Head of caudate nucleus (tissue), 42 donors: ENCODE data around the gene TDRD12.
"Not testable (repeated sequence)": the region's sequence is repeated elsewhere in the genome, so short reads cannot be mapped to it uniquely, and the experiment has no call there.

Experiments
- DNase-seq, 42 donors: peaks; one replicate each; pipeline versions ENCODE4 v3.0.0 to v3.0.0-alpha.2; 2020 to 2021; ENCODE audit warnings: mixed read lengths in 7 of 42
- intact Hi-C: fragments of 100-400 bp; cut with DNase I; formaldehyde crosslinking; loops from one replicate; pipeline ENCODE4 v1.15.0; 2022

TDRD12 gene

DNA sequence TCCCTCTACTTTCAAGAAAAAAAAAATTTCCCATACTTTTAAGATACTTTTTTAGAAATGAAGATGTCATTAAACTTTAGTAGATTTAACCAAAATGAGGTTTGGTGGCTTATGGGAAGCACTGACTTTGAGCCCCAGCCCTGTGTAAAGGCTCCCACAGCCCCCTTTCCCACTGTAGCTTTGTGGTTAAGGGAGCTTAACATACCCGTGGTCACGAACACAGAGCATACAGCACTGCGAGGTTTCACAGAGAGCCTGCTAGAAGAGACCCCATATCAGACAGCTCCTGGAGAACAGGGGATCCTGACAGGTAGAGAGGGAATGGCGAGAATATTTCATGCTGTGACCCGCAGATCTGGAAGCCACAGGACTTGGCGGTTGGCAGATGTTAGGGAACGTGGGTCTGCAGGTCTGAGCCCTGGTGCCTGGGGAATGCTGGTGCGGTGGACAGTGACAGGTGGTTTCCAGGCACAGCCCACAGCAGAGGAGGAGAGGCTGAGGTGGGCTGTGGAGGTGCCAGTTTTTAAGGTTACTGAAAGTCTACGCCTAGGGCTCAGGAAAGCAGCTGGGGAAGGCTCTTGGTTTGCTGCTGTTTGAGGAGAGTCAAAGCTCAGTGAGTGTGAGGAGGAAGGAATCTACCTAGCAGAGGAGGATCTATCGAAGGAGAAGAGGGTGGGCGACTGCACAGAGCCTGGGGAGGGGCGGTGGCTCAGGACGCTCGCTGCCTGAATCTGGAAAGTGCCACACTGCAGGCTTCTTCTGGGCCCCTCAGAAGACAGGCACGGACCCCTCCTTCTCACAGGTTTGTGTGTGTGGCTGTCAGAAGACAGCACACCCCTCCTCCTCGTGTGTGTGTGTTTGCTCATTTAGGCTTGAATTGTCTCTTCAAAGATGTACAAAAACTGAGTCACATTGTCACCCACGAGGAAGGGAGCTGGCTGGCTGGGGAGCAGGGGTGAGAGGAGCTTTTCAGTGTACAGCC, 100.1 kb downstream of the TDRD12 start:
- intact Hi-C loops, result no loop called here
- peak in 41 of 42 donors; percentile 4 to 83 (median 46) for DNase-seq

DNA sequence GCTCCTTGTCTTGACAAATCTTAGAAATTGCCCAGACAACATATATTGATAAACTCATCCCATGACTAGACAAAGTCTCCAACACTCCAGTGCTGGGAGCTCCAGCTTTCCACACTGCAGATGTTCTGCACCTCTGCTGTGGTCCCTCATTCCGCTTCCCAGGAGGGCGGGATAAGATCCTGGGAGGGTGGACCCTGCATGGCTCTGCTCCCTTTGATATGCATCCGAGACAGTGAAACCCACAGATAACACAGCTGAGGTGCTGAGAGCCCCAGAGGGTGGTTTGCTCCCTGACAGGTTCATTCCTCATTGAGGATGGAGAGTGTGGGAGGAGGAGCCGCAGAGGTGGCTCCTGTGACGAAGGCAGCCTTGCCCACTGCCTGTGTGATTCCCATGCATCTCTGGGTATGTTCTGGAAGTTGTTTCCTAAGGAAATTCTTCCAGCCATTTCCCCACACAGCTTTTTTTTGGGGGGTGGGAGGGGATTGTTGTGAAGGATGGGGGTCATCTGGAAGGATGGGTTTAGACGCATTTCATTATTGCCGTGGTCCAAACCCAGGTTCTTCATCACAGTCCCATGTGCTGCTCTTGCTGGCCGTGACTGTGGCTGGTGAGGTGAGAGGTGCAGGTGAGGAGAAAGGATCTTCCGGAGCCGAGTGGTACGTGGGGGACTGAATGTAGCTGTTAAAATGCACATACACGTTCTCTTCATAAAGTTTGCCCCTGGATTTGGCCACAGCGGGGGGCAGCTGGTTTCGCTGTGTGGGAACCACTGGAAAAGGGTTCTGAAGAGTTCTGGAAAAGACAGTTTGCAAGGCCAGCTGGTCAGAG, 103.6 kb downstream of the TDRD12 start:
- intact Hi-C loops, result no loop called here
- peak in 4 of 42 donors; percentile 15 to 52 (median 33) for DNase-seq

DNA sequence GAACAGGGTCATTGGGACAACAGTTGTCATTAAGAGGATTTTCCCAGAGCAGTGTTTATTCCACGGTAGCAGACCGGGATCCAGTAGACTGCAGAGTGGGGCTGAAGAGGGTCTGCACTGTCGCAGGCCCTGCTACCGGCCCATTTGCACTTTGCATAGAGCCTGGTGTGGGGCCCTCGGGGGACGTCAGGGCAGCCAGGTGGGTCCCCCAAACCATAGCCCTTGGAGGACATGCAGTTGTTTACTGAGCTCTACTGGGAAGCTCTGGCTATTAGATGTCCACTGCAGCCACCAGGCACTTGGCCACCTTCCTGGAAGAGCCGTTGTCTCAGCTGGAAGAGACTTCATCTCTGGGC, 104.2 kb downstream of the TDRD12 start:
- intact Hi-C loops, result no loop called here
- DNase-seq, result no peak

DNA sequence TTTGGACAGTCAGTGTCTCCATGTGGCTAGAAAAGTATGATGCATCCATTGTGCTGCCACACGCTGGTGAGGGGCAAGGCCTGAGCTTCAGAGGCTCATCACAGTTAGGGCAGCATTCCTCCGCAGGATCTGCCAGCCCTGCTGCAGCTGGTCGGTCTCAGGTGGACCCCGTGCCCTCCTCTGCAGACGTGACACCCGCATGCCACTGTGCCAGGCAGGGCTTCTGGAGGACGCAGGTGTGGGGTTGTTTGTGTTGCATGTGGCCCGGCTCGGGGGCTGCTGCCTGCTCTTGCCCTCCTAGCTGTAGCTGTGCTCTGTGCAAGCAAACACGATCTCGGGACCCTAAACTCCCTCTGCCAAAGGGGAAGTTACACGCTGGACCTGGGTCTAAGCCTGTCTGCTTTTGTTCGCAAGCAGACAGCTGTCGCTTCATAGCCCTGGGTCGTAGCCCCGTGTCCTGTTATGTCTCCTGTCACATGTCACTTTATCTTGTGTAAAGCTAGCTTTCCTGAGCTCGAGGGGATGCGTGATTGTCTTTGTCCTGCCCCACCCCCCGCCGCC, 104.7 kb downstream of the TDRD12 start:
- no peak for DNase-seq
- intact Hi-C loops, result no loop called here

DNA sequence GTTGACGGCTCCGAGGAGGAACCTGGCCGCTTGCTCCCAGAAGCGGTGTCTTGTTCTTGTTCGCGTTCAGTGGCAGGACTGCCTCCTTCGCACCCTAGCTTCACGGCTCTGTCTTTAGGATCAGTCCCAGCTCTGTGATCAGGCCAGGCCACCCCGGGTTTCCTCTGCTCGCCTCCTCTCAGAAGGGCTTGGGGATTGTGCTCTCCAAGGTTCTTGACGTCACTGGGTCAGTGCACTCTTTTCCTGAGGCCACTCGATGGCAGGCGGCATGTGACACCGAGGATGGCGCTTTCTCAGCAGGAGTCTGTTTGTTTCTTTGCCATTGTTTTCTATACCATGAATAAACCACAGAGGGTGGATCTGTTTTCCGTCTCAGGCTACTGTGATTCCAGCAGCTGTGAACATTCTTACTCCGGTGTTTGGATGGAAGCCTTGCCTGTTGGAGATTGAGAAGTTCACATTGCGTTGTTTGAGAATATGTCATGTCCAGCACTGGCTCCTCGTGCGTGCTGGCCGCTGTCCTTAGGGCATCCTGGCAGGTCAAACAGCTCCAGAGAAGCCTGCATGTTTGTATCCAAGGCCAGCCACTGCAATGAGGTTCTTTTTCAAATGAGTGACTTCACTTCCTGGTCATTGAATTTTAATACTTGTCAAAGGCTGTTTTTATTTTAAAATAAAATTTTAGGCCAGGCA, 105.5 kb downstream of the TDRD12 start:
- DNase-seq, result peak in 1 of 42 donors; percentile 8
- intact Hi-C loops, result no loop called here

DNA sequence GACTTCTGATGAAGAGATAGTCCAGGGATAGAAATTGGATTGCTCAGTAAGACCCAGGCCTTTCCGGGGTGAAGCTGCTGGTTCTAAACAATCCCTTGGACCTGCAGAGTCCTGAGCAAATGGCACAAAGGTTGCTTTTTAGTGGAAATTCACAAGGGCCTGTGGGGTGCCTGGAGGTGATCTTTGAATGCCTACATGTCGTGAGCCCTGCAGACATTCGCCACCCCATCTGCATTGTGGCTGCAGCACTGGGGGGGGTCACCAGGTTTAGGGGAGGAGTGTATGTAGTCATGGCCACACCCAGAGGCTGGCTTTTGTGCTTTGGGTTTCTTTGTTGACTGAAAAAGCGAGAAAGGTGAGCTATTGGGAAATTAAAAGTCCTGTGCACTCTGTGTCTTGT, 108.6 kb downstream of the TDRD12 start:
- intact Hi-C loops, result no loop called here

DNA sequence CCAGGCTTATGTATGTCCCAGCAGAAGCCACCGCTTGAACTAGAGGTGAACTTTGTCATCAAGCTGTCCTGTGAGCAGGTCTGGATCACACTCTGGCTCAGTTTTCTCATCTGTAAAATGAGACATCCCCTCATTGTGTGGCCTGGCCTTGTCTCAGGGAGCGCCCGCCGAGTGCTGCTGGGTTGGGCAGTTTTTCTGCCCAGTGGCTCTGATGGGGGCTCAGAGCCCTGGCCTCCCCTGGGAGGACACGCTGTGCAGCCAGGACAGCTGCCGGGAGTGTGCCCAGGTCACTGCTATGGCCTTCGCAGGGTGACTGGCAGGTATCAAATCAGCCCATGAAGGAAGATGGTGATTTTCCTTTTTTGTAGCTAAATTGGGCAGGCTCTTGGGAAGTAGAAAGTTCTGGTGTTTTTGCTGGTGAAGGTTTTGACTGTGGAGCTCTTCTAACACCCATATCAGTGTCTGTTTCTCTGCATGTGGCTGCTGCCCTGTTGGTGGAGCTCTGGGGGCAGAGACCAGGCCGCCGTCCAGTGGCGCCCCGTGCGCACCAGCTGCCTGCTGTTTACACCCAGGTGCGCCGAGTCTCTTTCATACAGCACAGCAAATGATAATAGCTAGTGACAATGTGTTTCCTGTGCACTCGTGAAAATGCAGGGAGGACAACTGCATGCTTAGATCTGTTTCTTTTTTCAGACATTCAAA, 109.2 kb downstream of the TDRD12 start:
- DNase-seq, result peak in 1 of 42 donors; percentile 18

More for the DNA sequence above, 108.6 kb downstream of the TDRD12 start:
- peak in 1 of 42 donors; percentile 19 for DNase-seq

DNA sequence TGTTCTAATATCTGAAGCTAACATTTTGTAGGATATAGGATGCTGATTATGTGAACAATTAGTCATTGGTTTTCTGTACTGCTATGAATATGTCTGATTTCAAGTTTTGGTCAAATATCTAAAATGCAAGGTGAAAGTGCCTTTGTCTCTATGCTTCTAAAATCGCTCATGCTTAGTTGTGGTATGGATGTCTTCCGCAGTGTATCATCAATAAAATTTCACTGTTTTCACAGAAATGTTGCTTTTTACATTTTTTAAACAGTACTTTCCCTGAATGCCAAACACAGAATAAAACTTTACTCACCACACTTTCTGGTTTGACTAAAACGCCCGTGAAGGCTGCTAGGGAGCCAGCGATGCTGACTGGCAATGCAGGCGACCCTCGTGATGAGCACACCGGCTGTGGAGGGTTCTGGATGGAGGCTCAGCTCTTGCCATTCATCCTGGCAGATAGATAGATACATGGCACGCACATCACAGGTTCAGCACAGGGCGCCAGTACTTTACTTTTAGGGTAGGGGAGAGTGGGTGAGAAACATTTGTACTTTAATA, 109.9 kb downstream of the TDRD12 start:
- intact Hi-C loops, result no loop called here
- DNase-seq, result peak in 1 of 42 donors; percentile 28

More for the DNA sequence above, 109.2 kb downstream of the TDRD12 start:
- intact Hi-C loops, result no loop called here

DNA sequence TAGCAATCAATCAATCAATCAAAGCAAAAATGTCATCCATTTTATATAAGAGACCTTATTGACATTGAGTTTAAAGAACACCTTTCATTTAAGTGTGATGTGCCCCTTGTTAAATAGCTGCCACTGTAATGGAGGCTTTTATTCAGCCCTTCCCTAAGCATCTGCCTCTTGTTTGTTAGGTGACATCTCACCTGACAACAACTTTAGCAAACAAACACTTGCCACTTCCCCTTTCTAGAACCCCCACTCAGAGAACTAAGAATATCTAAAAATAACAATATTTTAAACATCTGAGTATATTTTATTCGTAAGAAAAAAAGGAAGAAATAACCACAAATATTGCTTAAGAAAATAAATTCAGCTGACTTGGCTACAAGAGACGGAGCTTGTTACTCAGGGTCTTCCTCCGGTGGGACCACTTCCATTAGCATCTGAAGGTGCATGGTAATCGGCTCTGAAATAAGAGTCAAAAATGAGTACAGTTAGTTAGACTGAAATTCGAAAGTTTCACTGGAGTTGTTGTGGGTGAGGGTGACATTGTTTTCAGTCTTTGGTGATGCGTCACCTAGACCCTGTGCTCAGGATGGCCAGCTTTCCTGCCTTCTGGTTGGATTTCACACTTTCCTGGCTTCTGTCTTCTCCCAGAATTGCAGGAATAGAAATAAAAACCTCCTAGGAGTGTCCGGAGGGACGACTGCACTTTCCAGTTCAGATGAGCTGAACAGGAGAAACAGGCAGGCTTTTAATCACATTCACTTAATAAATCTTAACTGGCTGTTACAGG, 110.9 kb downstream of the TDRD12 start:
- DNase-seq, result peak in 1 of 42 donors; percentile 16
- intact Hi-C loops, result no loop called here

DNA sequence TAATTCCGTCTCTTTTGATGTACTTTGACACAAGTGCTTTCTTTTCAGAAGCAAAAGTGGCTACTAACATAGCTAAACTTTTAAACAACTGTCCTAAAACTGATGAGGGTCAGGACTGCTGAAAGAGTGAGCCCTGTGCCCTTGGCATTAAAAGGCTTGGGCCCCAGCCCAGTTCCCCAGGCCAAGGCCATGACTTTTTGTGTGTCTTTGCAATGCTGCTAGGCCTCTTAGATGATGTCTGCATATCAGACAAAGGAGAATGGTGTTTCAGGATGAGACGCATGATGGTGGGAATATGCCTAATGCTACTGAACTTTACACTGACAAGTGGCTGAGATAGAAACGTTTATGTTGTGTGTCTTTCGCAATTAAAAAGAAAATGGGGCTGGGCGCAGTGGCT, 112.0 kb downstream of the TDRD12 start:
- intact Hi-C loops, result no loop called here
- no peak for DNase-seq

DNA sequence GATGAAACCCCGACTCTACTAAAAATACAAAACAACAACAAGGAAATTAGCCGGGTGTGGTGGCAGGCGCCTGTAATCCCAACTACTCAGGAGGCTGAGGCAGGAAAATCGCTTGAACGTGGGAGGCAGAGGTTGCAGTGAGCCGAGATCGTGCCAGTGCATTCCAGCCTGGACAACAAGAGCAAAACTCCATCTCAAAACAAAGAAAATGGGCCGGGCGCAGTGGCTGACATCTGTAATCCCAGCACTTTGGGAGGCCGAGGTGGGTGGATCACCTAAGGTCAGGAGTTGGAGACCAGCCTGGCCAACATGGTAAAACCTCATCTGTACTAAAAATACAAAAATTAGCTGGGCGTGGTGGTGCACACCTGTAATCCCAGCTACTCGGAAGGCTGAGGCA, 112.5 kb downstream of the TDRD12 start:
- intact Hi-C loops, DNase-seq: not testable (repeated sequence)

DNA sequence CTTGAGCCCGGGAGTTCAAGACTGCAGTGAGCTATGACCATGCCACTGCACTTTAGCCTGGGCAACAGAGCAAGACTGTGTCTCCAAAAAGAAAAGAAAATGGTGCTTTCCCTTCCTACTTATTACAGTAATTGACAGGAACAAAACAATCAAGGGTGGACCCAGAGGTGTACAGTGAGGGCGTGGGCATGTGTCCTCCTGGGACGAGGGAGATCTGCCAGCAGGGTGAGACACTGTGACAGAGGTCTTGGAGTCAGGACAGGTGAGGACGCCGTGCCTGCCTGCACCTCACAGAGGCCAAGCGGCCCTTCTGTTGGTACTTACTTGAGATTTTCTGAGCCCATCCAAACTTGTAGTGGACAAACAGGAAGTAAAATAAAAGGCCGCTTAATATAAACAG, 113.3 kb downstream of the TDRD12 start:
- DNase-seq, intact Hi-C loops: not testable (repeated sequence)

DNA sequence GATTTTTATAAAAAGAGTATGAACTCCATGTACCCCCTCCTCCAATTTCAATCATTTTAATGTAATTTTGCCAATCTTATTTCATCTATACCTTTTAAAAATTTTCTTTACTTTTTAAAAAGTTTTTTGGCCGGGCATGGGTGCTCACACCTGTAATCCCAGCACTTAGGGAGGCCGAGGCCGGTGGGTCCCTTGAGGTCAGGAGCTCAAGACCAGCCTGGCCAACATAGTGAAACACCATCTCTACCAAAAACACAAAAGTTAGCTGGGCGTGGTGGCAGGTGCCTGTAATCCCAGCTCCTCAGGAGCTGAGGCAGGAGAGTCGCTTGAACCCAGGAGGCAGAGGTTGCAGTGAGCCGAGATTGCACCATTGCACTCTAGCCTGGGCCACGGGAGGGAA, 113.8 kb downstream of the TDRD12 start:
- intact Hi-C loops, DNase-seq: not testable (repeated sequence)

DNA sequence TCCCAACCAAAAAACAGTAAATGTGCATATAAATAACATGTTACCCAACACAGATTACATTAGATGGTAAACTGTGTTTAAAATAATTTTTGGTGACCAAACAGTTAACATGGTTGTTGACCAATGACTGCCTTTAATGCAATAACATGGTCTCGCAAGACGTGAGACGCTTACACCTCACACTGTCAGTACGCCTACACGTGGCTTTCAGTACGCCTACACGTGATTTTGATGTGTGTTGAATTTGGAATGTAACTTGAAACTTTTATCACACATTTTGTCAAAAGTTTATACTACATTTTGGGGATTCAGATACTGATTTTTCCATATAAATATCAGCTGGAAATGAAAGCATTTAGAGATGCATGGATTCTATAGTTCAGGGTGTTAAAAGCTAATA, 118.0 kb downstream of the TDRD12 start:
- intact Hi-C loops, result no loop called here
- peak in 18 of 42 donors; percentile 8 to 64 (median 34) for DNase-seq

DNA sequence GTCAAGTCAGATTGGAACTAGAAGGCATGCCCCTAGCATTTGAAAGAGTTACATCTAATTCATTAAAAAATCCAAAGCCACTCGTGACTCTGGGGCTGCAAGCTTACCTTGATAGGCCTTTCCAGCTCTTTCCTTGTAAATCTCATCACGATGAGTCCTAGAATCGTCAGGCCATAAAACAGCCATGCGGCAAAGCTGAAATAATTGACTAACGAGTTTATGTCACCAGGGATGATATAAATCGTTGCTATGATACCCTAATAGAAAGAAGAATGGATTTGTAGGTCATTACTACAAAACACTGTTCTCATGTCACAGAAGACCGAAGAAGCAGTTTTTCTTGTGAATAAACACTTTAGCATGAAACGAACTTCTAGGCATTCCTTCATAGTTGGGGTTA, 122.5 kb downstream of the TDRD12 start:
- DNase-seq, result no peak
- intact Hi-C loops, result no loop called here

DNA sequence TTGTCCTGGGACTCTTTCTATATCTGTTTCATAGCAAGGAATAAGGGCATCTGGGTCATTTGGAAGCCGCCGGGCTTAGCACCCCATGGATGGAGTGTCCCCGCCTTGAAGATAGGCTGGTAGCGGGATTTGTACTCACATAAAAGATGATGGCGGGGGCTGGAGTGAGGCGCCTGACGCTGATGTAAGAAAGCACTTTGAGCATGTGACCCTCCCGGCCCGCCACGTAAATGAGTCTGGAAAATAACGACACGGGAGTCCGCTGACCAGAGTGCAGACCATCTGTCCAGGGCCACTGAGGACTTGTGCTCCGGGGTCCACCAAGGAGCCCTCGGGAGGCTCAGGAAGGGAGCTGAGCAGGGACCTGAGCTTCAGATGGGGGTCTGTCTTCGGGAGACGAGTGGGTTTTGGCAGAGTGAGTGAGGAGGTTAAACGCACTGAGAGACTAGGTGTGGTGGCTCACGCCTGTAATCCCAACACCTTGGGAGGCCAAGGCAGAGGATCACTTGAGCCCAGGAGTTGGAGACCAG, 124.2 kb downstream of the TDRD12 start:
- peak in 1 of 42 donors; percentile 8 for DNase-seq
- intact Hi-C loops, result no loop called here

DNA sequence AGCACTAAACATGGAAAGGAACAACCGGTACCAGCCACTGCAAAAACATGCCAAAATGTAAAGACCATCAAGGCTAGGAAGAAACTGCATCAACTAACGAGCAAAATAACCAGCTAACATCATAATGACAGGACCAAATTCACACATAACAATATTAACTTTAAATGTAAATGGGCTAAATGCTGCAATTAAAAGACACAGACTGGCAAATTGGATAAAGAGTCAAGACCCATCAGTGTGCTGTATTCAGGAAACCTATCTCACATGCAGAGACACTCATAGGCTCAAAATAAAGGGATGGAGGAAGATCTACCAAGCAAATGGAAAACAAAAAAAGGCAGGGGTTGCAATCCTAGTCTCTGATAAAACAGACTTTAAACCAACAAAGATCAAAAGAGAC, 128.5 kb downstream of the TDRD12 start:
- intact Hi-C loops, DNase-seq: not testable (repeated sequence)
